Activated CD8-positive, alpha-beta memory T cell treated with anti-CD3 and anti-CD28 coated beads for 24 hours (primary cell): ENCODE results near the gene NHERF1.

Experiments
- DNase-seq: peaks from one replicate; pipeline ENCODE4 v3.0.0-alpha.2; 2020

Gene NHERF1

GRCh38 chr17:74750327-74751069 is 2.1 kb downstream of the NHERF1 start:
- DNase-seq: no peak

GRCh38 chr17:74752415-74752814 is 4.0 kb downstream of the NHERF1 start:
- no peak for DNase-seq

DNA sequence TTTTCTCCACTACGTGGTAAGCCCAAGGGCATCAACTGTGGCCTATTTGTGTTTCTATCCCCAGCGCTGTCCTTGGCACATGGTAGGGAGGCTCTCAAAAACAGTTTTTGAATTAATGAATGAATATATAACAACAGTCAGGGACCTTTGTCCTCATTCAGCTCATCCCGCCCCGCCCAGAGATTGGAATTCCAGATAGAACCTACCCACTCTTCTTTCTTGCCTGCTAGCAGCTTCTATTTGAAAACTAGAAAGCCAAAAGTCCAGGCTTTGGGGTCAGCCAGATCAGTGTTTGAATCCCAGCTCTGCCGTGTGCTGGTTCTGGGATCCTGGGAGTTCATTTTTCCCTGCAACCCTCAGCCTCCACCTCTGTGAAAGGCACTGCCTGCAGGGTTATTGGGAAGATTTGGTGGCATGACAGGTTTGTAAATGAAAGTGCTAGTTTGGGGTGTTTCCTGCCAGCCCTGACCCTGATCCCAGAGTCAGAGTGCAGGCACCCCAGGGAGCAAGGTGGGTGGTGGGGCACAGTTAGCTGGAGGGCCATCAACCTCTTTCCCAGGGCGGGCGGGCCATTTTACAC is 4.5 kb downstream of the NHERF1 start:
- DNase-seq: no peak

- DNase-seq: no peak
These were observed 6.4 kb downstream of the NHERF1 start for GRCh38 chr17:74754832-74755231.

- DNase-seq: no peak
These were observed 7.1 kb downstream of the NHERF1 start for GRCh38 chr17:74755533-74755932.

DNA sequence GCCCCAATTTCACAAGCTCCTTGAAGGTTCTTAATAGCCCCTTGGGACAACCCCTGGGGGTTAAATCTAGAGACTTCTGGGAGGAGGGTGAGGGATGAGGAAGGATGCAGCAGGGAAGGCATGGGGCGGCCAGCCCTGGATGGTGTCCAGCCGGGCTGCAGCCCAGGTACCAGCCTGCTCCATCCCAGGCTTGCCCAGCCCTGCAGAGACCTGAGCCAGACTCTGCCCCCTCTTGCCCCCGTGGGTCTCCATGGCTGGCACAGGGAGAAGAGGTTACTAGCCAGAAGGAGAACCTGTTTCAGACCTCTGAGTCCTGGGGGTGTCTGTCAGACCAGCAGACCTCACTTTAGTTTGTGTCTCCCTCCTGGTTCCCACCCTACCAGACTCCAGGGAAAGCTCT is 8.5 kb downstream of the NHERF1 start:
- no peak for DNase-seq

DNA sequence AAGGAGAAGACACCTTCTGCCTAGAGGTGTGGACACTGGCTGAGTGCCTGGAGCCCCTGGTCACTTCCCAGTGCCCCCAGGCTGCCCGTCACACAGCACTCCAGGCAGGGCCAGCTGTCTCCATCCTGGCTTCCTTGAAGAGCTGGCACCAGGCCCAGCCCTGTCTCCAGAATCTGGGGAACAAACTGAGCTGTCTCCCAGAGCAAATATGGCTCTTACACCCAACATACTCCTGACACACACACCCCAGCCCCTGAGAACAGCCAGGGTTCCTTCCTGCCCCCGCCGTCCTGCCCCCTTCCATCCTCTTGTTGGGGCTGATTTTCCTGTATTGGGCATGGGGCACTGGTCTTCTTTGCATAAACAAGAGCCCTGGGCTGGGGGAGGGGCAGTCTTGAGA is 9.1 kb downstream of the NHERF1 start:
- no peak for DNase-seq

GRCh38 chr17:74757931-74758847 is 9.8 kb downstream of the NHERF1 start:
- no peak for DNase-seq

- DNase-seq: no peak
These were observed 10.4 kb downstream of the NHERF1 start for GRCh38 chr17:74758848-74759168.

GRCh38 chr17:74759243-74759801 is 10.9 kb downstream of the NHERF1 start:
- no peak for DNase-seq

DNA sequence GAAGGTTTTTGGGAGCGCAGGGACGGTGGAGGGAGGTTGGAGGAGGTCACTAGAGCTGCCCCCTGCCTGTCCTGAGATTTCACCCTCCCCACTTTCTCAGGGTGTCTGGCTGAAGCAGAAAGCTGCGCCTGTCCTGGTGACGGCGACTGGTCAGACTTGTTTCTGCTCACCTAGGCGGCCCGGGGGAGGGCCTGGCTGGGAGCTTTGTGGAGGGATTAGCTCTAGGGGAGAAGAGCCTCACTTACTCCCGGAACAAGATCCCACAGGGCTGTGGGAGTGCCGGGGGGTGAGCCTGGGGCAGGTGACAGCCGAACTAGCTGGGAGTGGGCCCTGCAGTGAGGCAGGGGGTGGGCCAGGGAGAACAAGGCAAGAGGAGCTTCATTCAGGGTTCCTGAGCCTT is 11.5 kb downstream of the NHERF1 start:
- no peak for DNase-seq

DNA sequence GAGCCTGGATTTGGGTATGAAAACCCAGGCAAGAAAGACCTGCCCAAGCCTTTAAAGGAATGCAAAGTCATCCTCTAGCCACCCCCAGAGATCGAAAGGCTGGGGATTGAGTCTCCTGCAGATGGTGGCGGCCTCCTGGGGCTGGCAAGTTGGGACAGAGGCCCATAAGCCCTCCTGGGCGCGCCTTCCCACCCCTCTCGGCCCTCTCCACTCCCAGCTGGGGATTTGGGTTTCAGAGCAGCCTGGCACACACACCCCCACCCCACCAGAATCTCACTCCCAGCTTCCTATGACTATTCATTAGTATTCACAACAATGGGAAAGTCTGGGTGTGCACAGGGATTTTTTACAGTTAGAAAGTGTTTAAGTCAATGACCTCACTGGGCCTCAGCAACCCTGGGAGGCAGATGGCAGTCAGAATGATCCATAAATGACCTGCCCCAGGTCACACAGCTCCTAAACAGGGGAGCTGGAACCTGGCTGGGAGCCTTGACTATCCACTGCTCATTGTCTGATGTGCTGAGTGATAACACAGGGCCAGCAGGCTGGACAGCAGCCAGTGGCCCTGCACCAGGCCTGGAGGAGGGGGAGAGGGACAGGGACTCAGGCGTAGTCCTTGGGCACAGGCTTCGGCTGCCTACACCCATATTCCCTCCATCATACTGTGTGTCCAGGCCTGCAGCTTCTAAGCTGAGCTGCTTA is 12.1 kb downstream of the NHERF1 start:
- DNase-seq: no peak

GRCh38 chr17:74761419-74761818 is 13.0 kb downstream of the NHERF1 start:
- DNase-seq: no peak

GRCh38 chr17:74761931-74762330 is 13.5 kb downstream of the NHERF1 start:
- DNase-seq: no peak

GRCh38 chr17:74763565-74764387 is 15.3 kb downstream of the NHERF1 start:
- no peak for DNase-seq

DNA sequence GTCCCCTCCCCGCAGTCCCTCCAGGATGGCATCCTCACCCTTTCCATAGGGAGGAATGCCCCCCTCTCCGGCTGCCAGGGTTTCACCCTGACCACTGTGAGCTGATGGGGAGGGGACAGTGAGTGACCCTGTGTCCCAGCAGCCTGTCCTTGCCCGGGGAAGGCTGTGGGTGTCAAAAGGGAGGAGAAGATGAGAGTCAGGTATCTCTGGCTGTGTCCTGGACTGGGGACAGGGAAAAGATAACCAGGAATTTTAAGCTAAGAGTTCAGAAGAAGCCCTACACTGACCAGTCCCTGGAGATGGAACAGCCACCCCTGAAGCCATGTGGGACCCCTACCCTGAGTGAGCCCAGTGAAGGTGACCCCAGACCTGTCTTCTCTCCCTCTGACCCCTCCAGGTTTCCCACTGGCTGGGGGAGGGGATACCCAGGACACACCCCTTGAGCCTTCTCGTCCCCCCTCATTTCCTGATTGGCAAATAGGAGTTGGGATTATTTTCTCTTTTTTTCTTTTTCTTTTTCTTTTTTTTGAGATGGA is 16.4 kb downstream of the NHERF1 start:
- no peak for DNase-seq

GRCh38 chr17:74766413-74766812 is 18.0 kb downstream of the NHERF1 start:
- no peak for DNase-seq

GRCh38 chr17:74767111-74767516 is 18.7 kb downstream of the NHERF1 start:
- no peak for DNase-seq

DNA sequence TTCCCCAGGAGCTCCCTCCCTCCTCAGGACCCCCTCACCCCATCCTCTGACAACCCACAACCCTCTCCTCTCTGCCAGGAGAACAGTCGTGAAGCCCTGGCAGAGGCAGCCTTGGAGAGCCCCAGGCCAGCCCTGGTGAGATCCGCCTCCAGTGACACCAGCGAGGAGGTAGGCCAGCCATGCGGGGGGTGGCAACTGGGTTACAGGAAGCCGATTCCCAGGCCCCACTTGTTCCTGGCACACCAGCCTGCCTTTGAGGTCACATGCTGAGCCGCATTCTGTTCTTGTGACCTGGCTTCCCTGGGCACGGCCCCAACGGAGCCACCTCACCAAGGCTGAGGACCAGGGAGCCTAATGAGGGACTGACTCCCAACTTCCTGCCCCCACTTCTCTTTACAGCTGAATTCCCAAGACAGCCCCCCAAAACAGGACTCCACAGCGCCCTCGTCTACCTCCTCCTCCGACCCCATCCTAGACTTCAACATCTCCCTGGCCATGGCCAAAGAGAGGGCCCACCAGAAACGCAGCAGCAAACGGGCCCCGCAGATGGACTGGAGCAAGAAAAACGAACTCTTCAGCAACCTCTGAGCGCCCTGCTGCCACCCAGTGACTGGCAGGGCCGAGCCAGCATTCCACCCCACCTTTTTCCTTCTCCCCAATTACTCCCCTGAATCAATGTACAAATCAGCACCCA is 19.8 kb downstream of the NHERF1 start:
- no peak for DNase-seq

DNA sequence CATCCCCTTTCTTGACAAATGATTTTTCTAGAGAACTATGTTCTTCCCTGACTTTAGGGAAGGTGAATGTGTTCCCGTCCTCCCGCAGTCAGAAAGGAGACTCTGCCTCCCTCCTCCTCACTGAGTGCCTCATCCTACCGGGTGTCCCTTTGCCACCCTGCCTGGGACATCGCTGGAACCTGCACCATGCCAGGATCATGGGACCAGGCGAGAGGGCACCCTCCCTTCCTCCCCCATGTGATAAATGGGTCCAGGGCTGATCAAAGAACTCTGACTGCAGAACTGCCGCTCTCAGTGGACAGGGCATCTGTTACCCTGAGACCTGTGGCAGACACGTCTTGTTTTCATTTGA is 20.3 kb downstream of the NHERF1 start:
- no peak for DNase-seq

- no peak for DNase-seq
These were observed 20.9 kb downstream of the NHERF1 start for GRCh38 chr17:74769266-74769855.
